HEK293 (cell line): ENCODE results near the gene CTBP2.

ENCODE experiments used
- CTCF ChIA-PET: fragments of 350-600 bp; formaldehyde crosslinking; extraction: SDS; loops from one replicate; lab custom pipeline; 2021; ENCODE audit warnings: antibody characterized with exemption; lab: Yijun Ruan, JAX
- POLR2A ChIA-PET: fragments of 300-600 bp; formaldehyde crosslinking; extraction: SDS; loops from one replicate; lab custom pipeline; 2020; ENCODE audit warnings: antibody characterized with exemption, inconsistent platforms; lab: Yijun Ruan, JAX
- H3K27ac ChIP-seq: fragments of 200-500 bp; sonication (Bioruptor generic); 2 replicates; pipeline ENCODE4 v1.5.1; 2014; ENCODE audit warnings: low read depth, low read length, control low read depth, inconsistent platforms; ENCODE audit errors: extremely low read depth
- H3K36me3 ChIP-seq, 2 experiments: fragments of 200-500 bp in 1 of 2; sonication (Bioruptor generic) in 1 of 2; 1 replicate in 1 of 2; 2 replicates in 1 of 2; pipeline ENCODE4 v1.5.1; 2014 to 2017; ENCODE audit warnings: inconsistent platforms in 2 of 2, low read length in 2 of 2; ENCODE audit not compliant: control insufficient read depth in 2 of 2, insufficient read depth in 1 of 2
- H3K4me1 ChIP-seq: fragments of 200-500 bp; sonication (Bioruptor generic); 2 replicates; pipeline ENCODE4 v1.5.1; 2014; ENCODE audit warnings: mild to moderate bottlenecking, low read length, inconsistent platforms; ENCODE audit not compliant: control insufficient read depth, insufficient read depth
- H3K4me3 ChIP-seq: 2 replicates; pipeline ENCODE4 v1.5.1; 2011; ENCODE audit warnings: low read depth, mild to moderate bottlenecking, control low read depth, low read length, moderate library complexity
- H3K9me3 ChIP-seq: fragments of 200-500 bp; sonication (Bioruptor generic); 2 replicates; pipeline ENCODE4 v1.5.1; 2014; ENCODE audit warnings: low read depth, low read length, inconsistent platforms; ENCODE audit not compliant: control insufficient read depth, insufficient read depth
- IKZF3 ChIP-seq: fragments of 450-650 bp; IDR thresholded peaks from 2 replicates; pipeline ENCODE4 v1.5.0; 2018; ENCODE audit warnings: missing biosample characterization, mild to moderate bottlenecking, missing genetic modification characterization, moderate library complexity
- KLF1 ChIP-seq: fragments of 450-650 bp; formaldehyde crosslinking; IDR thresholded peaks from 2 replicates; pipeline ENCODE4 v1.5.1; 2016; ENCODE audit warnings: missing biosample characterization, missing genetic modification characterization
- MYNN ChIP-seq: fragments of 450-650 bp; formaldehyde crosslinking; IDR thresholded peaks from 2 replicates; pipeline ENCODE4 v1.5.1; 2016; ENCODE audit warnings: missing biosample characterization, missing genetic modification characterization, borderline replicate concordance
- OVOL3 ChIP-seq: fragments of 450-650 bp; formaldehyde crosslinking; IDR thresholded peaks from 2 replicates; pipeline ENCODE4 v1.5.1; 2016; ENCODE audit warnings: missing biosample characterization, missing genetic modification characterization
- SCRT2 ChIP-seq: fragments of 450-650 bp; formaldehyde crosslinking; IDR thresholded peaks from 2 replicates; pipeline ENCODE4 v1.5.1; 2016; ENCODE audit warnings: missing biosample characterization, missing genetic modification characterization
- SP2 ChIP-seq: fragments of 450-650 bp; formaldehyde crosslinking; IDR thresholded peaks from 2 replicates; pipeline ENCODE4 v1.5.1; 2016; ENCODE audit warnings: missing biosample characterization, missing genetic modification characterization
- TCF7L2 ChIP-seq: IDR thresholded peaks from 2 replicates; pipeline ENCODE4 v1.6.1; 2011; ENCODE audit warnings: low read depth, mild to moderate bottlenecking, inconsistent platforms, low read length, moderate library complexity, borderline replicate concordance
- ZBTB20 ChIP-seq: fragments of 450-650 bp; formaldehyde crosslinking; IDR thresholded peaks from 2 replicates; pipeline ENCODE4 v1.5.1; 2016; ENCODE audit warnings: missing biosample characterization, missing genetic modification characterization
- ZBTB8A ChIP-seq: fragments of 450-650 bp; formaldehyde crosslinking; IDR thresholded peaks from 2 replicates; pipeline ENCODE4 v1.5.1; 2016; ENCODE audit warnings: missing biosample characterization, missing genetic modification characterization
- ZNF16 ChIP-seq: fragments of 450-650 bp; formaldehyde crosslinking; IDR thresholded peaks from 2 replicates; pipeline ENCODE4 v1.5.1; 2016; ENCODE audit warnings: low read depth, missing biosample characterization, missing genetic modification characterization
- ZNF174 ChIP-seq: fragments of 450-650 bp; formaldehyde crosslinking; IDR thresholded peaks from 2 replicates; pipeline ENCODE4 v1.5.0; 2017; ENCODE audit warnings: missing biosample characterization, mild to moderate bottlenecking, missing genetic modification characterization
- ZNF211 ChIP-seq: fragments of 450-650 bp; formaldehyde crosslinking; IDR thresholded peaks from 2 replicates; pipeline ENCODE4 v1.5.1; 2016; ENCODE audit warnings: low read depth, missing biosample characterization, missing genetic modification characterization
- ZNF341 ChIP-seq: fragments of 450-650 bp; formaldehyde crosslinking; IDR thresholded peaks from 2 replicates; pipeline ENCODE4; 2016; ENCODE audit warnings: low read depth, missing biosample characterization, missing genetic modification characterization
- ZNF366 ChIP-seq: fragments of 450-650 bp; formaldehyde crosslinking; conservative IDR thresholded peaks from 2 replicates; pipeline ENCODE4 v1.5.1; 2016; ENCODE audit warnings: missing biosample characterization, missing genetic modification characterization
- ZNF555 ChIP-seq: fragments of 450-650 bp; formaldehyde crosslinking; conservative IDR thresholded peaks from 2 replicates; pipeline ENCODE4 v1.5.1; 2017; ENCODE audit warnings: missing biosample characterization, mild to moderate bottlenecking, missing genetic modification characterization, inconsistent platforms
- ZNF571 ChIP-seq: fragments of 450-650 bp; formaldehyde crosslinking; IDR thresholded peaks from 2 replicates; pipeline ENCODE4 v1.5.0; 2017; ENCODE audit warnings: missing biosample characterization, missing genetic modification characterization
- ZNF621 ChIP-seq: fragments of 450-650 bp; formaldehyde crosslinking; IDR thresholded peaks from 2 replicates; pipeline ENCODE4 v1.5.1; 2017; ENCODE audit warnings: missing biosample characterization, missing genetic modification characterization
- ZNF626 ChIP-seq: fragments of 450-650 bp; sonication (Bioruptor Pico); formaldehyde crosslinking; IDR thresholded peaks from 2 replicates; pipeline ENCODE4 v1.5.1; 2018; ENCODE audit warnings: missing biosample characterization, missing genetic modification characterization, inconsistent platforms
- ZNF629 ChIP-seq: fragments of 450-650 bp; formaldehyde crosslinking; IDR thresholded peaks from 2 replicates; pipeline ENCODE4 v1.5.1; 2017; ENCODE audit warnings: missing biosample characterization, missing genetic modification characterization
- ZNF664 ChIP-seq: fragments of 450-650 bp; formaldehyde crosslinking; IDR thresholded peaks from 2 replicates; pipeline ENCODE4 v1.5.1; 2016; ENCODE audit warnings: missing biosample characterization, missing genetic modification characterization
- ZNF76 ChIP-seq: fragments of 450-650 bp; formaldehyde crosslinking; IDR thresholded peaks from 2 replicates; pipeline ENCODE4; 2016; ENCODE audit warnings: low read depth, missing biosample characterization, missing genetic modification characterization, borderline replicate concordance
- ZNF768 ChIP-seq: fragments of 450-650 bp; formaldehyde crosslinking; IDR thresholded peaks from 2 replicates; pipeline ENCODE4 v1.5.1; 2018; ENCODE audit warnings: missing biosample characterization, mild to moderate bottlenecking, missing genetic modification characterization
- ZSCAN23 ChIP-seq: fragments of 450-650 bp; formaldehyde crosslinking; IDR thresholded peaks from 2 replicates; pipeline ENCODE4 v1.5.1; 2016; ENCODE audit warnings: missing biosample characterization, missing genetic modification characterization
- ZSCAN30 ChIP-seq: fragments of 450-650 bp; IDR thresholded peaks from 2 replicates; pipeline ENCODE4 v1.5.1; 2018; ENCODE audit warnings: missing biosample characterization, mild to moderate bottlenecking, missing genetic modification characterization, moderate library complexity
- TF ChIP-seq, protein P1 (sequence below): fragments of 450-650 bp; formaldehyde crosslinking; IDR thresholded peaks from 2 replicates; pipeline ENCODE4 v1.5.1; 2016; ENCODE audit warnings: missing biosample characterization, missing genetic modification characterization
- TF ChIP-seq, protein P2 (sequence below): IDR thresholded peaks from 2 replicates; pipeline ENCODE4 v1.6.1; 2011; ENCODE audit warnings: mild to moderate bottlenecking, low read depth, low read length, borderline replicate concordance
- TF ChIP-seq, protein P3 (sequence below): fragments of 450-650 bp; formaldehyde crosslinking; IDR thresholded peaks from 2 replicates; pipeline ENCODE4 v1.5.0; 2017; ENCODE audit warnings: missing biosample characterization, missing genetic modification characterization, borderline replicate concordance
- TF ChIP-seq, protein P4 (sequence below): fragments of 450-650 bp; formaldehyde crosslinking; IDR thresholded peaks from 2 replicates; pipeline ENCODE4 v1.5.1; 2016; ENCODE audit warnings: missing biosample characterization, missing genetic modification characterization

CTBP2 gene

DNA sequence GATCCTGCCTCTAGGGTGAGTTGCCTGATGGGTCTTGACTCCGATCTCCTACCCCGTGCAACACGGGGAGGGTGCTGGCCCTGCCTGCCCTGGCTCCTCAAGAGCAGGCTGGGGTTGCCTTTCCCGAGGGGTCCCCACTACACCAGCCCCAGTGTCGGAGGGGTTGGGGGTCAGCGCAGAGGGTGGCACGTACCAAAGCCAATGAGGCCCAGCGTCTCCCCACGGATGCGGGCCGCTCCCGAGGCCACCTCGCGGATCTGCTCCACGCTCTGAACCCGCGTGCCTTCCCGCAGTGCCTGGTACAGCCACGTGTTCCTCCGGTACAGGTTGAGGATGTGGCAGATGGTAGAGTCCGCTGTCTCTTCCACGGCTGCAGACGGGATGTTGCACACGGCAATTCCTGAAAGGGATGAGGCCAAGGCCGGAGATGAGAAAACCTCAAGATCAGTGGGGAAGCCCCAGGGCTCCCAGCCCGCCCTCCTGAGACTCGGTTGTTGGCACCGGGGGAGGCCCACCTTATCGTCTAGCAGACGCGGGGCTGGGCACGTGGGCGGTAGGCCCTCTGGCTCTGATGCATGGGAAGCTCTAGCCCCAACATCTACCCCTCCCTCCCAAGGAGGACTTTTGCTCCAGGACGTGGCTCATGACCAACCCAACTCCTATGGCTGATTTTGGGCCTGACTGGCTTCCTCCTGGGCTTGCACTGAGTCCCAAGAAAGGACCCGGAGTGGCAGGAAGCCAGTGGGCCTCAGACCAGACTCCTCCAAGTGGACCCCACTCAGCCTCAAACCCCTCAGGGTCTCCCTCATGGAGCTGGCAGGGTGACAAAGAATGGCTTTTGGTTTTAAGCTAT, 162.4 kb downstream of the CTBP2 start:
- Histone ChIP-seq H3K4me3 (no peak overlapping the region), H3K4me1 (no peaks in the 10 kb centered on the region), H3K27ac (no peak overlapping the region), H3K9me3 (no peaks in the 10 kb centered on the region), H3K36me3 (peaks cover 5 to 95% of the 10 kb centered on the region in 2 experiments; a peak in 2 of 3 replicates)
- POLR2A ChIA-PET, result no interaction called here
- TF ChIP-seq, protein P1, sequence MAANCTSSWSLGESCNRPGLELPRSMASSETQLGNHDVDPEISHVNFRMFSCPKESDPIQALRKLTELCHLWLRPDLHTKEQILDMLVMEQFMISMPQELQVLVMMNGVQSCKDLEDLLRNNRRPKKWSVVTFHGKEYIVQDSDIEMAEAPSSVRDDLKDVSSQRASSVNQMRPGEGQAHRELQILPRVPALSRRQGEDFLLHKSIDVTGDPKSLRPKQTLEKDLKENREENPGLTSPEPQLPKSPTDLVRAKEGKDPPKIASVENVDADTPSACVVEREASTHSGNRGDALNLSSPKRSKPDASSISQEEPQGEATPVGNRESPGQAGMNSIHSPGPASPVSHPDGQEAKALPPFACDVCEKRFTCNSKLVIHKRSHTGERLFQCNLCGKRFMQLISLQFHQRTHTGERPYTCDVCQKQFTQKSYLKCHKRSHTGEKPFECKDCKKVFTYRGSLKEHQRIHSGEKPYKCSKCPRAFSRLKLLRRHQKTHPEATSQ, result no peak
- TF ChIP-seq ZNF211 (no peak), ZNF76 (tag by site-specific recombination) (no peak), SP2 (no peak), ZNF768 (no peak)
- CTCF ChIA-PET, result interaction anchor here (1.4 kb wide), 1 partner anchor 50 kb away, joined by 6 read pairs; no protein-coding TSS in a partner anchor

DNA sequence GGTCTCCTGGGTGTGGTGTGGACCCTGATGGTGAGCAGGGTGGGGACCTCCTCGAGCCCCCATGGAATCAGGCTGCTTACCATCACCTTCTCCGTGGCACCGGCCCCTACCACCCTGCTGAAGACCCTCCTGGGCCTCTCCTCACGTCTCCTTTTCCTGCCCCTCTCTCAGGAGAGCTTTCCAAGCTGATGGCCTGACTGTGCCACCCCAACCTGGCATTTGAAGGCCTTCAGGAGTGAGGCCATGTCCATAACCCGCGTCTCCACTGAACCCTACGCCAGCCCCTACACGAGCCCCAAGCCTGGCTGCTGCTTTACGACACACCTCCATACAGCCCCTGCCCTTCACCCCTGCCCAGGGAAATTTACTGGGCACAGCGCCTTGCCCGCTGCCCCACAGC, 163.1 kb downstream of the CTBP2 start:
- CTCF ChIA-PET, result interaction anchor here (0.6 to 1.4 kb wide), 2 partner anchors 51 to 168 kb away, joined by 3 to 6 read pairs; no protein-coding TSS in a partner anchor
- Histone ChIP-seq H3K4me3 (no peak overlapping the region), H3K4me1 (no peaks in the 10 kb centered on the region), H3K9me3 (no peaks in the 10 kb centered on the region), H3K27ac (no peak overlapping the region), H3K36me3 (peaks cover 5 to 95% of the 10 kb centered on the region in 2 experiments)
- POLR2A ChIA-PET, result no interaction called here
- no peak for TF ChIP-seq OVOL3
- TF ChIP-seq, protein P2, sequence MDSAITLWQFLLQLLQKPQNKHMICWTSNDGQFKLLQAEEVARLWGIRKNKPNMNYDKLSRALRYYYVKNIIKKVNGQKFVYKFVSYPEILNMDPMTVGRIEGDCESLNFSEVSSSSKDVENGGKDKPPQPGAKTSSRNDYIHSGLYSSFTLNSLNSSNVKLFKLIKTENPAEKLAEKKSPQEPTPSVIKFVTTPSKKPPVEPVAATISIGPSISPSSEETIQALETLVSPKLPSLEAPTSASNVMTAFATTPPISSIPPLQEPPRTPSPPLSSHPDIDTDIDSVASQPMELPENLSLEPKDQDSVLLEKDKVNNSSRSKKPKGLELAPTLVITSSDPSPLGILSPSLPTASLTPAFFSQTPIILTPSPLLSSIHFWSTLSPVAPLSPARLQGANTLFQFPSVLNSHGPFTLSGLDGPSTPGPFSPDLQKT, result no peak
- no peak for TF ChIP-seq ZNF621
- no peak for TF ChIP-seq IKZF3 (tag by site-specific recombination)
- TF ChIP-seq ZNF366, result no peak
- TF ChIP-seq TCF7L2, result no peak
- no peak for TF ChIP-seq ZNF341 (tag by site-specific recombination)
- no peak for TF ChIP-seq KLF1 (tag by site-specific recombination)
- no peak for TF ChIP-seq ZNF555 (tag by site-specific recombination)
- TF ChIP-seq ZNF174 (tag by site-specific recombination), result no peak
- TF ChIP-seq ZSCAN30, result no peak
- no peak for TF ChIP-seq ZNF629 (tag by site-specific recombination)
- no peak for TF ChIP-seq ZSCAN23 (tag by site-specific recombination)
- TF ChIP-seq ZNF16 (tag by site-specific recombination), result no peak
- no peak for TF ChIP-seq ZBTB8A (tag by site-specific recombination)
- no peak for TF ChIP-seq ZNF664 (tag by site-specific recombination)
- no peak for TF ChIP-seq ZBTB20 (tag by site-specific recombination)

DNA sequence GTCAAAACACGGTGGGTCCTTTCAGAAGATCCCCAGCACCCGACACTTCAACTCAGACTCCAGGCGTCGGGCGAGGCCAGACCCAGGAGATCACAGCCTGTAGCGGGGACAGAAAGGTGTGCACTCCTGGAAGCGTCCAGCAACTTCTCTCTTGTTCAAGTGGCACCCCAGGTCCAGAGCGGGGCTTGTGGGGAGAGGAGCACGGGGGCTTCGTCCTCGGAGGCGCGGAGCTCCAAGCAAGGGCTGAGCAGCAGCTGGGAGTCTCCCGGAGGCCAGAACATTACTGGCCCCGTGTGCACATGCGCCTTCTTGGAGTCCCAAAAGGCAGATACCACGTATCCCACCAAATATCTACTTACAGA, 163.5 kb downstream of the CTBP2 start:
- peaks cover 10 to 95% of the 10 kb centered on the region in 2 experiments for H3K36me3 ChIP-seq
- POLR2A ChIA-PET, result no interaction called here
- no peaks in the 10 kb centered on the region for H3K4me1 ChIP-seq
- no peaks in the 10 kb centered on the region for H3K9me3 ChIP-seq
- no peak overlapping the region for H3K27ac ChIP-seq
- no peak overlapping the region for H3K4me3 ChIP-seq
- CTCF ChIA-PET, result interaction anchor here (0.6 kb wide), 2 partner anchors 168 to 647 kb away, joined by 3 read pairs; no protein-coding TSS in a partner anchor
- TF ChIP-seq, protein P3, sequence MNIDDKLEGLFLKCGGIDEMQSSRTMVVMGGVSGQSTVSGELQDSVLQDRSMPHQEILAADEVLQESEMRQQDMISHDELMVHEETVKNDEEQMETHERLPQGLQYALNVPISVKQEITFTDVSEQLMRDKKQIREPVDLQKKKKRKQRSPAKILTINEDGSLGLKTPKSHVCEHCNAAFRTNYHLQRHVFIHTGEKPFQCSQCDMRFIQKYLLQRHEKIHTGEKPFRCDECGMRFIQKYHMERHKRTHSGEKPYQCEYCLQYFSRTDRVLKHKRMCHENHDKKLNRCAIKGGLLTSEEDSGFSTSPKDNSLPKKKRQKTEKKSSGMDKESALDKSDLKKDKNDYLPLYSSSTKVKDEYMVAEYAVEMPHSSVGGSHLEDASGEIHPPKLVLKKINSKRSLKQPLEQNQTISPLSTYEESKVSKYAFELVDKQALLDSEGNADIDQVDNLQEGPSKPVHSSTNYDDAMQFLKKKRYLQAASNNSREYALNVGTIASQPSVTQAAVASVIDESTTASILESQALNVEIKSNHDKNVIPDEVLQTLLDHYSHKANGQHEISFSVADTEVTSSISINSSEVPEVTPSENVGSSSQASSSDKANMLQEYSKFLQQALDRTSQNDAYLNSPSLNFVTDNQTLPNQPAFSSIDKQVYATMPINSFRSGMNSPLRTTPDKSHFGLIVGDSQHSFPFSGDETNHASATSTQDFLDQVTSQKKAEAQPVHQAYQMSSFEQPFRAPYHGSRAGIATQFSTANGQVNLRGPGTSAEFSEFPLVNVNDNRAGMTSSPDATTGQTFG (tag by site-specific recombination), result no peak
- TF ChIP-seq MYNN (tag by site-specific recombination) (no peak), SCRT2 (tag by site-specific recombination) (no peak), ZNF626 (no peak), ZNF571 (tag by site-specific recombination) (no peak)
- TF ChIP-seq, protein P4, sequence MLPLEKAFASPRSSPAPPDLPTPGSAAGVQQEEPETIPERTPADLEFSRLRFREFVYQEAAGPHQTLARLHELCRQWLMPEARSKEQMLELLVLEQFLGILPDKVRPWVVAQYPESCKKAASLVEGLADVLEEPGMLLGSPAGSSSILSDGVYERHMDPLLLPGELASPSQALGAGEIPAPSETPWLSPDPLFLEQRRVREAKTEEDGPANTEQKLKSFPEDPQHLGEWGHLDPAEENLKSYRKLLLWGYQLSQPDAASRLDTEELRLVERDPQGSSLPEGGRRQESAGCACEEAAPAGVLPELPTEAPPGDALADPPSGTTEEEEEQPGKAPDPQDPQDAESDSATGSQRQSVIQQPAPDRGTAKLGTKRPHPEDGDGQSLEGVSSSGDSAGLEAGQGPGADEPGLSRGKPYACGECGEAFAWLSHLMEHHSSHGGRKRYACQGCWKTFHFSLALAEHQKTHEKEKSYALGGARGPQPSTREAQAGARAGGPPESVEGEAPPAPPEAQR (tag by site-specific recombination), result no peak
